ENCODE measurements around the gene SPO11. TPM values are rescaled to one million over a fixed set of nuclear protein-coding genes. Genes with fewer than 3 reads are reported as not detected.

SPO11 gene
- polyA plus RNA-seq, 1 donor from 2014 or later = not detected

DNA sequence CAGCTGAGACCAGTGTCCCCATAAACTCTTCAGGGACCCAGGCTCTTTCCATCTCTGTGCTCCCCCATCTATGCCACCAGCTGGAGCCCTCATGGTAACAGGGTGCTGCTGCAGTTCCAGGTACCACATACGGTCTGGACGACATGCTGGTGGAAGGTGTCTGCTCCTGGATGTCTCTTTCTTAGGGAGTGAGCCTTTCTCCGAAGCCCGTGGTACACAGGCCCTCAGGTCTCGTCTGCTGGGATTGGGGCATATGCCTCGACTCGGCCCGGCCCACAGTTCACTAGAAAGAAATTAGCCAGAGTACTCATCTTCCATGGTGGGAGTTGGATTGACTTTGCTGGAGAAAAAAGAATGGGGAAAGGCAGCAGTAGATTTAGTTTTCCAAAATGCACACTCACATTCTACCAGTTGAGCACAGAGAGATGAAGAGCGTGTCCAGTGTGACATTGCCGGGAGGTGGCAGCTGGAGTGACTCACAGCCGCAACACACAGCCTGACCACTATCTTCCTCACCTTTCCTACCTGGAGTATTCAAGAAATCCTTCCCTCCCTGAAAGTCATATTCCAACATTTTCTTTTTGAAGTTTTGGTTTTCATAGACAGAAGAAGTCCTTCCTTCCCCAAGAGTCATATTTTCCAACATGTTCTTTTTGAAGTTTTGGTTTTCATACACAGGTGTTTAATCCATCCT lies 18.6 kb upstream of the SPO11 start:
- Histone ChIP-seq H3K36me3 (ENCODE audit: insufficient read depth, low read length) (no peaks in the 10 kb centered on the region), H3K9ac (ENCODE audit: low read length) (no peak overlapping the region), H3K9me3 (ENCODE audit: low read length) (no peaks in the 10 kb centered on the region), H3K4me3 (ENCODE audit: low read length) (no peak overlapping the region), H3K79me2 (replicated peaks; ENCODE audit: insufficient read depth, low read length) (no peaks in the 10 kb centered on the region), H2AFZ (ENCODE audit: low read depth, low read length) (no peak overlapping the region), H3F3A (ENCODE audit: insufficient read depth, low read length, poor library complexity, severe bottlenecking) (no peaks in the 10 kb centered on the region), H4K20me1 (ENCODE audit: insufficient read depth) (no peaks in the 10 kb centered on the region), H3K4me2 (ENCODE audit: low read length) (no peak overlapping the region), H3K27ac (ENCODE audit: low read length) (no peak overlapping the region), H3K27me3 (ENCODE audit: insufficient read depth, low read depth, low read length) (no peaks in the 10 kb centered on the region), H3K9me2 (ENCODE audit: insufficient read depth, low read length) (no peaks in the 10 kb centered on the region)
- TF ChIP-seq TAF1 (IDR thresholded peaks at IDR 0.05; ENCODE audit: low read depth) (no peak), EP300 (conservative IDR thresholded peaks at IDR 0.05; ENCODE audit: poor library complexity, severe bottlenecking) (no peak), RAD21 (conservative IDR thresholded peaks at IDR 0.05) (no peak), POLR2AphosphoS5 (IDR thresholded peaks at IDR 0.05) (no peak)
- TF ChIP-seq, protein P1, sequence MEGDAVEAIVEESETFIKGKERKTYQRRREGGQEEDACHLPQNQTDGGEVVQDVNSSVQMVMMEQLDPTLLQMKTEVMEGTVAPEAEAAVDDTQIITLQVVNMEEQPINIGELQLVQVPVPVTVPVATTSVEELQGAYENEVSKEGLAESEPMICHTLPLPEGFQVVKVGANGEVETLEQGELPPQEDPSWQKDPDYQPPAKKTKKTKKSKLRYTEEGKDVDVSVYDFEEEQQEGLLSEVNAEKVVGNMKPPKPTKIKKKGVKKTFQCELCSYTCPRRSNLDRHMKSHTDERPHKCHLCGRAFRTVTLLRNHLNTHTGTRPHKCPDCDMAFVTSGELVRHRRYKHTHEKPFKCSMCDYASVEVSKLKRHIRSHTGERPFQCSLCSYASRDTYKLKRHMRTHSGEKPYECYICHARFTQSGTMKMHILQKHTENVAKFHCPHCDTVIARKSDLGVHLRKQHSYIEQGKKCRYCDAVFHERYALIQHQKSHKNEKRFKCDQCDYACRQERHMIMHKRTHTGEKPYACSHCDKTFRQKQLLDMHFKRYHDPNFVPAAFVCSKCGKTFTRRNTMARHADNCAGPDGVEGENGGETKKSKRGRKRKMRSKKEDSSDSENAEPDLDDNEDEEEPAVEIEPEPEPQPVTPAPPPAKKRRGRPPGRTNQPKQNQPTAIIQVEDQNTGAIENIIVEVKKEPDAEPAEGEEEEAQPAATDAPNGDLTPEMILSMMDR (IDR thresholded peaks at IDR 0.05; ENCODE audit: poor library complexity, severe bottlenecking) = no peak
- TF ChIP-seq, protein P2, sequence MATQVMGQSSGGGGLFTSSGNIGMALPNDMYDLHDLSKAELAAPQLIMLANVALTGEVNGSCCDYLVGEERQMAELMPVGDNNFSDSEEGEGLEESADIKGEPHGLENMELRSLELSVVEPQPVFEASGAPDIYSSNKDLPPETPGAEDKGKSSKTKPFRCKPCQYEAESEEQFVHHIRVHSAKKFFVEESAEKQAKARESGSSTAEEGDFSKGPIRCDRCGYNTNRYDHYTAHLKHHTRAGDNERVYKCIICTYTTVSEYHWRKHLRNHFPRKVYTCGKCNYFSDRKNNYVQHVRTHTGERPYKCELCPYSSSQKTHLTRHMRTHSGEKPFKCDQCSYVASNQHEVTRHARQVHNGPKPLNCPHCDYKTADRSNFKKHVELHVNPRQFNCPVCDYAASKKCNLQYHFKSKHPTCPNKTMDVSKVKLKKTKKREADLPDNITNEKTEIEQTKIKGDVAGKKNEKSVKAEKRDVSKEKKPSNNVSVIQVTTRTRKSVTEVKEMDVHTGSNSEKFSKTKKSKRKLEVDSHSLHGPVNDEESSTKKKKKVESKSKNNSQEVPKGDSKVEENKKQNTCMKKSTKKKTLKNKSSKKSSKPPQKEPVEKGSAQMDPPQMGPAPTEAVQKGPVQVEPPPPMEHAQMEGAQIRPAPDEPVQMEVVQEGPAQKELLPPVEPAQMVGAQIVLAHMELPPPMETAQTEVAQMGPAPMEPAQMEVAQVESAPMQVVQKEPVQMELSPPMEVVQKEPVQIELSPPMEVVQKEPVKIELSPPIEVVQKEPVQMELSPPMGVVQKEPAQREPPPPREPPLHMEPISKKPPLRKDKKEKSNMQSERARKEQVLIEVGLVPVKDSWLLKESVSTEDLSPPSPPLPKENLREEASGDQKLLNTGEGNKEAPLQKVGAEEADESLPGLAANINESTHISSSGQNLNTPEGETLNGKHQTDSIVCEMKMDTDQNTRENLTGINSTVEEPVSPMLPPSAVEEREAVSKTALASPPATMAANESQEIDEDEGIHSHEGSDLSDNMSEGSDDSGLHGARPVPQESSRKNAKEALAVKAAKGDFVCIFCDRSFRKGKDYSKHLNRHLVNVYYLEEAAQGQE (IDR thresholded peaks at IDR 0.05; ENCODE audit: borderline replicate concordance) = no peak

DNA sequence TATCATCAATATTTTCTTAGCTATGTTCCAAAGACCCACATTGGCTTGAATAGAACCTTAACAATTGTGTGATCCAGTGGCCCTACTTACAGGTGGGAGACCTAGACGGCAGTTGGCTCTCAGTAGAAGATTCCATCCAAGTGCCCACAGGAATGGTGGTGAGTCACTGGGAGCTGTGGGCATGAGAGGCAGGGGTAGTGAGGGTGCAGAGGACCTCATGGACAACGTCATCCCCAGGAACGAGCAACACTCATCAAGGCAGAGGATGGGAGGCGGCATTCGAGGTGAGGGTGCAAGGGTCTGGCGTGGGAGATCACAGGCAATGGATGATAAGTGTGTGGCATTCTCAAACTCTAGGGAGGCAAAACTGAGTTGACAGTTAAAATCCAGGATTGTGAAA lies 17.5 kb upstream of the SPO11 start:
- Histone ChIP-seq H3K9me2 (ENCODE audit: insufficient read depth, low read length) (no peaks in the 10 kb centered on the region), H3K27me3 (ENCODE audit: insufficient read depth, low read depth, low read length) (no peaks in the 10 kb centered on the region), H3K27ac (ENCODE audit: low read length) (no peak overlapping the region), H2AFZ (ENCODE audit: low read depth, low read length) (no peak overlapping the region), H4K20me1 (ENCODE audit: insufficient read depth) (no peaks in the 10 kb centered on the region), H3F3A (ENCODE audit: insufficient read depth, low read length, poor library complexity, severe bottlenecking) (no peaks in the 10 kb centered on the region), H3K4me3 (ENCODE audit: low read length) (no peak overlapping the region), H3K9me3 (ENCODE audit: low read length) (no peaks in the 10 kb centered on the region), H3K4me2 (ENCODE audit: low read length) (no peak overlapping the region), H3K36me3 (ENCODE audit: insufficient read depth, low read length) (no peaks in the 10 kb centered on the region), H3K9ac (ENCODE audit: low read length) (no peak overlapping the region), H3K79me2 (replicated peaks; ENCODE audit: insufficient read depth, low read length) (no peaks in the 10 kb centered on the region)
- TF ChIP-seq, protein P2 (IDR thresholded peaks at IDR 0.05; ENCODE audit: borderline replicate concordance) = no peak
- TF ChIP-seq TAF1 (IDR thresholded peaks at IDR 0.05; ENCODE audit: low read depth) = no peak
- TF ChIP-seq SMC3 (conservative IDR thresholded peaks at IDR 0.05; ENCODE audit: poor library complexity) = no peak
- TF ChIP-seq, protein P1 (IDR thresholded peaks at IDR 0.05; ENCODE audit: poor library complexity, severe bottlenecking) = no peak
- no peak for TF ChIP-seq MXI1 (conservative IDR thresholded peaks at IDR 0.05; ENCODE audit: poor library complexity, severe bottlenecking)
- TF ChIP-seq EZH2 (IDR thresholded peaks at IDR 0.05; ENCODE audit: borderline replicate concordance, insufficient read depth, low read length, poor library complexity, severe bottlenecking) = no peak
- no peak for TF ChIP-seq POLR2AphosphoS5 (IDR thresholded peaks at IDR 0.05)
- TF ChIP-seq RAD21 (conservative IDR thresholded peaks at IDR 0.05) = no peak
- no peak for TF ChIP-seq EP300 (conservative IDR thresholded peaks at IDR 0.05; ENCODE audit: poor library complexity, severe bottlenecking)
